Measurements from ENCODE around the gene AREG.

GRCh38 chr4:74435296-74435695 lies 9.6 kb upstream of the AREG start:
- TF ChIP-seq POLR2A (IDR thresholded peaks at IDR 0.05; ENCODE audit: low read depth, low read length) (no peak), TAF1 (IDR thresholded peaks at IDR 0.05; ENCODE audit: borderline replicate concordance, low read depth, low read length) (no peak), POLR2AphosphoS5 (IDR thresholded peaks at IDR 0.05; ENCODE audit: low read depth, low read length) (no peak)

All from GM12892 (cell line).